SIG-M5 treated with dmso at 0.1 percent for 504 hours (cell line): ENCODE measurements around the gene STX3.
"Not testable (repeated sequence)": the region's sequence is repeated elsewhere in the genome, so short reads cannot be mapped to it uniquely, and the experiment has no call there.

Source experiments
- DNase-seq: peaks from one replicate; lab custom pipeline; 2025; ENCODE audit not compliant: unreplicated experiment; lab: John Stamatoyannopoulos, UW

Gene STX3

GRCh38 chr11:59829358-59829757 is 74.2 kb downstream of the STX3 start:
- no peak for DNase-seq

- DNase-seq: no peak
Measured at GRCh38 chr11:59833602-59834001, 78.4 kb downstream of the STX3 start.

GRCh38 chr11:59839615-59840014 is 84.4 kb downstream of the STX3 start:
- no peak for DNase-seq

DNA sequence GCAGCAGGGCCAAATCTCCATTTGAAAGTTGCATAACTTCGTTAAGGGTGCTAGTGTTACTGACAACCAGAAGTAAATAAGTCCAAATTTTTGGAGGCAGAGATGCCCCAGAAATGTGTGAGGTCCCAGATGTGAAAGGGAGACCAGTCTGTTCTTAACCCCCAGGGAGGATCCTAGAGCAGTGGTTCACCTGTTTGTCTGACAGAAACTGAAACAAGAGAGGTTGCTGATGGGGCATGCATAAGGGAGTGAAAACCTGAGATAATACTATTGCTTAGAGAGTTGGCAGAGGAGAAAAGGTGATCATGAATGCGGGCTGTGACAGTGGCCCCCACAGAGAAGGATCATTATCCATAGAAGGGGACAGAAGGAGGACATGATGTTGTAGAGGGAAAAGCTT is 86.3 kb downstream of the STX3 start:
- no peak for DNase-seq

GRCh38 chr11:59842316-59842715 is 87.1 kb downstream of the STX3 start:
- DNase-seq: no peak

GRCh38 chr11:59845399-59845798 is 90.2 kb downstream of the STX3 start, which contains the start of gene CBLIF:
Gene CBLIF (minus strand): TSS chr11:59845499. CDS start chr11:59845453, 46 bp downstream.
- DNase-seq: no peak

GRCh38 chr11:59846556-59846955 is 91.4 kb downstream of the STX3 start:
- DNase-seq: no peak

DNA sequence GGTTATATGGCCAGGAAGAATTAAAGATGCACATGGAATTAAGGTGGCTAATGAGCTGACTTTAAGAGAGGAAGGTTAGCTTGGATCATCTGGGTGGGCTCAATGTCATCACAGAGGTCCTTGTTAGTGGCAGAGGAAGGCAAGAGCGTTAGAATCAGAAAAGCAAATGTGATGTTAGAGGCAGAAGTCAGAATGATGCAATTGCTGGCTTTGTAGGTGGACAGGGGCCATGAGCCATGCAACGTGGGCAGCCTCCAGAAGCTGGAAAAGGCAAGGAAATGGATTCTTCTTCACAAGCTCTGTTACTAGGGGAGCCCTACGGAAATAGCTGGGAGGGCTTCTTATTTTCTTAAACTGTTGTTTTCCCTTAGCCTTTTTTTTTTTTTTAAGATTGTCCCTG is 92.5 kb downstream of the STX3 start:
- DNase-seq: no peak

GRCh38 chr11:59848439-59848838 is 93.3 kb downstream of the STX3 start:
- DNase-seq: not testable (repeated sequence)

- DNase-seq: no peak
Measured at GRCh38 chr11:59849129-59849528, 94.0 kb downstream of the STX3 start.

DNA sequence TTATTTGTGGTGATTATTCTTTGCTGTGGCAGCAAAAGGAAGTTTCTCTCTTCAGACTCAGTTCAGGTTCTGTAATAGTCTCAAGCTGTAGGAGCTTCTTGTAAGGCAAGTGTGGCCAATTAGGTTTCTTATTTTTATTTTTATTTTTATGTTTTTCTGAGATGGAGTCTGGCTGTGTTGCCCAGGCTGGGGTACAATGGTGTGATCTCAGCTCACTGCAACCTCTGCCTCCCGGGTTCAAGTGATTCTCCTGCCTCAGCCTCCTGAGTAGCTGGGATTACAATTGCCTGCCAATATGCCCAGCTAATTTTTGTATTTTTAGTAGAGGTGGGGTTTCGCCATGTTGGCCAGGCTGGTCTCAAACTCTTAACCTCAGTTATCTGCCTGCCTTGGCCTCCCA is 94.4 kb downstream of the STX3 start:
- not testable (repeated sequence) for DNase-seq

DNA sequence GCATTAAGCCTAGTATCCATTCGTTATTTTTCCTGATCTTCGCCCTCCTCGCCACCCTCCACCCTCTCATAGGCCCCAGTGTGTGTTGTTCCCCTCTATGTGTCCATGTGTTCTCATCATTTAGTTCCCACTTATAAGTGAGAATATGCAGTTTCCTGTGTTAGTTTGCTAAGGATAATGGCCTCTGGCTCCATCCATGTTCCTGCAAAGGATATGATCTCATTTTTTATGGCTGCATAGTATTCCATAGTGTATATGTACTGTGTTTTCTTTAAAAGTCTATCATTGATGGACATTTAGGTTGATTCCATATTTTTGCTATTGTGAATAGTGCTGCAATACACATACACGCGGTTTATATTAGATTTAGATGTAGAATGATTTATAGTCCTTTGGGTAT is 96.2 kb downstream of the STX3 start:
- DNase-seq: not testable (repeated sequence)

DNA sequence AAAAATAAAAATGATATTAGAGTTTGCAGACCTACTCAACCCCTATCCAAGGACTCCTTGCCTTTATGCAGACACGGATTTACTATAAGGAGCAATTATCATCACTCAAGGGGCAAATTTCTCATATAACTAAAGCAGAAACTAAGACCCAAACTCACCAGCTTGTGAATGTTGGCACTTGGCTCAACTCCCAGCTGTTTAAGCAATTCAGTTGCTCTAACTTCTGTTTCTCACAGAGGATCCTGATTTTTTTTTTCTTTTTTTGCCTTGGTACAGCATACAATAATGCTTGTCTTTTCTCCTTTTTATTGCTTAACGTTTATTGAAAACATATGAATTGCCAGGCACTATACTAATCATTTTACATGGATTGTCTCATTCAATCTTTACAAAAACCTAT is 99.7 kb downstream of the STX3 start:
- no peak for DNase-seq
